SIG-M5 treated with dmso at 0.1 percent for 504 hours (cell line): ENCODE data around the gene EFHD1.
"Not testable (repeated sequence)": the region's sequence is repeated elsewhere in the genome, so short reads cannot be mapped to it uniquely, and the experiment has no call there.

Experiments used
- DNase-seq: peaks from one replicate; lab custom pipeline; 2025; ENCODE audit not compliant: unreplicated experiment; lab: John Stamatoyannopoulos, UW

The EFHD1 gene

DNA sequence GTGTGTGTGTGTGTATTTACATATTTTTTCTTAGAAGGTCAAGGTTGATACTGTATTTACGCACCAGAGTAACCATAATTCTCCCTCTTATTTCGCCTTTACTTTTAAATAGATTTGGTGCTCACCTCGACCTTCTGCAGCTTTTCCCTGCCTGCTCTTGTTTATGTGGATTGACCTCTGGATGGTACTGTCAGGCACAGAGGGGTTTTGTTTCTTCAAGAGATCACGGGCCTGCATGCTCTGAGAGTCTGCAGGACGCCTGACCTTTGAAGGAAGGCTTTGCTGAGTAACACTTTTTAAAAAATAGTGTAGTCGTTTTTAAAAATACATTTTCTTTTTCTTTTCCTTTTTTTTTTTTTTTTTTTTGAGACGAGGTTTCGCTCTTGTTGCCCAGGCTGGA is 18.1 kb upstream of the EFHD1 start:
- no peak for DNase-seq

DNA sequence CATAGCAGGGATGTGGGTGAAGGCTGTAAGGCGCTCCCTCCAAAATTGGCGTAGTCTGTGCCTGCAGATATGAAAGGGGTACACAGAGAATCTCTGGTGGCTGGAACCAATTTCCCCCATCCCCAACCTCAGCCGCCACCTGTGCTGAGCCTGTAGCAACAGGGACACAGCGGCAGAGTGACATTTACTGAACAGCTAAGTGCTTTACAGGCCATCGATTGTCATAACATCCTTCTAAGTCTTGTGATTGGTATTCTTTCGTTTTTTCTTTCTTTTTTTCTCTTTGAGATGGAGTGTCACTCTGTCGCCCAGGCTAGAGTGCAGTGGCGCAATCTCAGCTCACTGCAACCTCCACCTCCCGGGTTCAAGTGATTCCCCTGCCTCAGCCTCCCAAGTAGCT is 12.2 kb upstream of the EFHD1 start:
- no peak for DNase-seq

- no peak for DNase-seq
Measured at GRCh38 chr2:232622563-232622962, 10.8 kb upstream of the EFHD1 start.

DNA sequence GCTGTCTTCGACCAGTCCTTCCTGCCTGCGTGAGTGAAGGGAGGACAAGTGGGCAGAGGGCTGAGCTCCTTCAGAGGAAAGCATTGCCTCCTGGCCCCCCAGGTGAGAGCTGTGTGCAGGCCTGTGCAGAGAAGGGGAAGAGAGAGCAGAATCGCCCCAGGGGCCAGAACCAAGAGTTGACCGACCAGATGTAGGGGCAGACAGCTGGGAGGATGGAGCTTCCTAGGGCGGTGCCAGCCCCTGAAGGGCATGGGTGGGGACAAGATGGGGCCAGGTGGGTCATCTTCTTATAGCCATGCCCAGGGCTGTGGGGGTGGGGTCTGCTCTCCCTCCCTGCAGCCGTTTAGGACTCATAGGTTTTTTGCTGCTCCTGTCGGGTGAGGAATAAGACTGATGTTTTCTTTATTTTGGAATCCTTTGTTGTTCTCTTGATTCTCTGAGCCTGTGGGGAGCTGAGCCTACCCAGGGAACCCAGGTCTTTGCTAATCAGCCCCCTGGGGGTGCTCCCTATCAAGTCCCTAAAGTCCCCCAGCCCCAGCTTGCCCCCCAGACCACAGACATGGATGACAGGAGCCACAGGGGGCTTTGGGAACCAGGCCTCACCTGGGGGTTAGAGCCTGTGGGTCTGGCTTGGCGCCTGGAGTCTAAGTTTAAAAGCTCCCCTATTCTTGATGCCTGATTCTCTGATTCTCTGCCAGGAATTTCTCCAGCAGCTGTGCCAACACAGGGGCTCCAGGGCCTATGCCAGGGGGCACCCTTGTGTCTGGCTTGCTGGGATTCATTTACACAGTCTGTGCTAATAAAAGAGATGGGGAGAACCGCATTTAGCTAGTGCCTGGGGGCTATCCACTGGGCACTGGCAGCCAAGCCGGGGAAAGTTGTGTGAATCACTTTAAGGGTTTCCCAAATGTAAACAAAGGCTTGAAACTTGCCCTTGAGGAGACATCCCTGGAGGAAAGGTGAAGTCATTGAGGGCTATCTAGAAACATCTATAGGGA is 9.3 kb upstream of the EFHD1 start:
- DNase-seq = no peak

DNA sequence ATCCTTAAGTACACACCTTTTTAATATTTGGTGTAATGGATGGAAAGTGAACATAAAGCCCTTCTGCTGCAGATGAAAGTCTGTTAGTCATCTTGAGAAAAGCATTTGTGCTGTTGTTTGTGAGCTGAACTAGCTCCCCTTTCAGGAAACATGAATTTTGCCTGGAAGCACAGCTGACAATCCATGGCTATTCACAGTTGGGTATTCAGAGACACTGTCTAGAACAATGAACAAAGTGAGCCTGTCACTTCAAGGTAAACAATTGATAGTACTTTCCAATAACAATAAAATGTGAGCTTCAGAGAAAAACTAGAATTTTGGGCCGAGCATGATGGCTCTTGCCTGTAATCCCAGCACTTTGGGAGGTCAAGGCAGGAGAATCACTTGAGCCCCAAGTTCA is 6.8 kb upstream of the EFHD1 start:
- no peak for DNase-seq

DNA sequence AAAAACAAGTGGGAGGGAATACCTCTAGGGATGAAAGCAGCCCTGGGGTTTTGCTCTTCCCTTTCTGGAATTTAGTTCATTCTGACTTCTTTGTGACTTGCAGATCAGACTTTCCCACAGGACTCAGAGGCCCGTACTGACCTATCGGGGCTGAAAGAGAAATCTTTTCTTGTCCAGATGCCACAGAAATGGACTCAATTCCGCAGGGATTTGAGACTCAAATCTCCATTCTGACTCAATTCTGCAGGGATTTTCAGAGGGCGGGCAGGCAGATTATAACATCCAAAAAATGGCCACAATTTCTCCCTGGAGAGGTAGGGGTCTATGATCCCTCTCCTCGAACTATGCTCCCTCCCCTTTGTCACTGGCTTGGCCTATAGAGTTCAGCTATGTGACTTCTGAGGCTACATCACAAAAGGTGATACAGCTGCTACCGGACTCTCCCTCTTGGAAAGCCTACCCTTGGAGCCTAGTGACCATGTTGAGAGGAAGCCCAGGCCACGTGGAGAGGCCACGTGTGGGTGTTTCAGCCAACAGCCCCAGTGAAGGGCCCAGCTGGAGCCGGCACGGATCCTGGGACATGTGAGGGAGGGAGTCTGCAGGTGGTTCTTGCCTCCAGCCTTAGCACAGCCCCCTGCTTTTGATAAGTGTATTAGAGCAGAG is 4.8 kb upstream of the EFHD1 start:
- DNase-seq = no peak

DNA sequence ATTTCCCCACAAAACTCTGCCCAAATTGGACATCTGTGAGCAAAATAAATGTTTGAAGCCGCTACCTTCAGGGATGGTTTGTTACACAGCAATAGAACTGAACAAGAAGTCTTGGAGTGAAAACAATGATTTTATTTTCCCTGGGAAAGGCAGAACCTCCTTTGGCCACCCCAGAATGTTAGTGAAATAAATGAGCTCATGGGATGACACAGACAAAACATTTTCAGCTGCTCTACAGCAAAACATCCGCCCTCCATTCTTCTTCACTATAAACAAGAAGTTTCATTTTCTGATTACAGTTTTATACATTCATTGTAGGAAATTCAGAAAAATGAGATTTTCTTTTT is 4.3 kb upstream of the EFHD1 start:
- DNase-seq = no peak

GRCh38 chr2:232632229-232632903 is 1.0 kb upstream of the EFHD1 start:
- DNase-seq = no peak

GRCh38 chr2:232632904-232633412 is 446 bp upstream of the EFHD1 start:
- DNase-seq = no peak

- no peak for DNase-seq
Measured at GRCh38 chr2:232634206-232635150, 1.1 kb downstream of the EFHD1 start.

DNA sequence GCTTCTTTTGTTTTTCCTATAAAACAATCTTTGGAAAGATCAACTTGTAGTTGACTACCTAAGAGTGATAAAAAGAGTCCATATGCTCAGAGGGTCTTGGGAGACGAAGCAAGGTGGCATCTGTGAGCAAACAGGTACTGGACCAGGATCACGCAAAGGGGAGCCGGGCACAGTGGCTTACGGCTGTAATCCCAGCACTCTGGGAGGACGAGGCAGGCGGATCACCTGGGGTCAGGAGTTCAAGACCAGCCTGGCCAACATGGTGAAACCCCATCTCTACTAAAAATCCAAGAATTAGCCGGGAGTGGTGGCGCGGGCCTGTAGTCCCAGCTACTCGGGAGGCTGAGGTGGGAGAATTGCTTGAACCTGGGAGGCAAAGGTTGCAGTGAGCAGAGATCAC is 2.0 kb downstream of the EFHD1 start:
- DNase-seq = not testable (repeated sequence)

GRCh38 chr2:232635820-232636219 is 2.4 kb downstream of the EFHD1 start:
- DNase-seq = no peak

- no peak for DNase-seq
Measured at GRCh38 chr2:232636788-232637420, 3.5 kb downstream of the EFHD1 start.

DNA sequence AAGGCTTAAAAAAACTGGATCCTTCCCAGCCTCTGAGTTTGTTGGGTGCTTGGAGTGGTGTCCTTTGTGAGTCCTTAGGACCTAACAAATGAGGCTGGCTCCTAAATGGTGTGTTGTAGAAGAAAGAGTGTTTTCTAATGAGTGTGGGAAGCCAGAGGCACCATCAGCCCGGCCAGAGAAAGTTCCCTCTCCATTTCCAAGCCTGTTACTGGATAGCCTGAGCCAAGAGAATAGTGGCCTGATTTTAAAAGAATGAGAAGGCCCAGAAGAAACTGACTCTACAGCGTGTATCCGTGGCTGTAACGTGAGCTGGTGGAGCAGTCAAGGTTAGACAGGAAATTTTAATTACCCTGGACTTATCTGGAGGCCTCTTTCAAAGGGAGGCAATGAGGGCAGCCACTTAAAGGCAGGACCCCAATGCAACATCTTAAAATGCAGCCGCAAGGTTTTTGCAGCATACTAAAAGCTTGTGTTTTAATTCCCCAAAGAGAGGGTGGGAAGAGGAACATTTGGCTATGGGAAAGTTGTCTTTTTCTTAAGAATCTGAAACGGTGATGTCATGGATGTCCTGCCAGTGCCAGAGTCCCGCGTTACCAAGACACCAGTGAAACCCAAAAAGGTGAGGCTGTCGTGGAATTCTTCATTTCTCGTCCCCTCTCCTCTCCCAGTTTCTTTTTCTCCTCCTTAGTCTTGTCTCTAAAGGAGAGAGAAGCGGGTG is 4.6 kb downstream of the EFHD1 start:
- DNase-seq = no peak

GRCh38 chr2:232641153-232641848 is 7.9 kb downstream of the EFHD1 start:
- no peak for DNase-seq

GRCh38 chr2:232643147-232643425 is 9.7 kb downstream of the EFHD1 start:
- no peak for DNase-seq

DNA sequence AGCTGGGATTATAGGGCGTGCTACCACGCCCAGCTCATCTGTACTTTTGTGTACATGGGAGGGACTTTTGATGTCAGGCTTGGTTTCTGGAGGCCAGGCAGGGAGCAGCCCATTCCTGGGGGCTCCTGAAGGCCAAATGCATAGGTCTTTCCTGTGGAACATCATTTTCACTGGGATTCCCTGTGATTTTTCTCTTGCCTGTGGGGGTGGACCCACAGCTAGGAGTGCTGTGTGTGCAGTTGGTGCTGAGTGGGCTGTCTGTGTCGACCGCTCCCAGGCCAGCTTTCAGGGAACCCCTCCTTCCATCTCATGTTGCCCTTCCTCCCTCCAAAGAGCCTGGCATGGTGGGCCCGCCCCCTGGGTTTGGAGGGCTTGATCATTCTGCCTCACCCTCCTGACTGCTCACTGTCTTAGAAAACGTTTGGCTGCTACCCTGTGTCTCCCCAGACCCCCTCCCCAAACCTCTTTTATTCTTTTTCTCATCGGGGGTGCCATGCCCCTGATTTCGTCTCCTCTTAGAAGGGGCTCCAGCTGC is 10.5 kb downstream of the EFHD1 start:
- DNase-seq = no peak

GRCh38 chr2:232645061-232645460 is 11.7 kb downstream of the EFHD1 start:
- no peak for DNase-seq

DNA sequence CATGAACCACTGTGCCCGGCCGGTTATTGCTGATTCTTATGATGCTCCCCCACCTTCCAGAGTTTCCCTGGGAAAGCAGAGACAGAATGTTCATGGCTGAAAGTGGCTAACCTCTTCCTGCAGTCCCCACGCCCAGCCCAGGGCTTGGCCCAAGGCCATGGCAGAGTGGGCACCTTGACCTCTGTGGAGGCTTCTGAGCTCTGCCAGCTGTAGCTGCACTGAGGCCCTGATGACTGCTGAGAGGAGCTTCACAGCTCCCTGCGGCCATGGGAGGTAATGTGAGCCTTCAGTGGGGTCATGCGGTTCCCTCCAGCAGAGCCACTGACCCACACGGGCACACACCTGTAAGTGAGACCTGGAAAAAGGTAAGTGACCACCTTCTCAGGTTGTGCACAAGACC is 13.3 kb downstream of the EFHD1 start:
- DNase-seq = no peak
